ENCODE results near the gene DTHD1. TPM values are rescaled to one million over a fixed set of nuclear protein-coding genes. Genes with fewer than 3 reads are reported as not detected.

Gene DTHD1
- total RNA-seq, 3 donors from 2014 or later (not counting 1 experiment from before 2014, with no cell fraction given), result 67.0 to 95.4 (median 81.5) TPM

GRCh38 chr4:36303426-36304137 is 22.2 kb downstream of the DTHD1 start:
- H3K27ac ChIP-seq (ENCODE audit: low read length), result no peak overlapping the region
- DNase-seq (no peak), ATAC-seq (peak; percentile 52 to 65 (median 65))
- peaks cover 20% of the 10 kb centered on the region for H3K36me3 Mint-ChIP-seq
- peak overlapping the region; percentile 48 to 75 for H3K27ac Mint-ChIP-seq
- no peaks in the 10 kb centered on the region for H3K9me3 Mint-ChIP-seq
- H3K4me1 Mint-ChIP-seq, result peaks cover 28 to 48% of the 10 kb centered on the region in 2 donors
- H3K4me3 ChIP-seq (ENCODE audit: low read length), result no peak overlapping the region
- no peak overlapping the region for H3K4me3 Mint-ChIP-seq
- TF ChIP-seq CTCF (IDR thresholded peaks at IDR 0.05), result no peak
- peaks cover 7% of the 10 kb centered on the region for H3K4me1 ChIP-seq (ENCODE audit: control insufficient read depth, insufficient read depth, low read length)
- no peaks in the 10 kb centered on the region for H3K27me3 ChIP-seq (ENCODE audit: control insufficient read depth, insufficient read depth, low read length)
- peaks cover 2% of the 10 kb centered on the region for H3K36me3 ChIP-seq (ENCODE audit: control insufficient read depth, insufficient read depth, low read length)
- WGBS (ENCODE audit: insufficient coverage), result 59% methylated on average over 3 of the region's 3 CpGs
- H3K27me3 Mint-ChIP-seq (ENCODE audit: low read depth in 2 of 2), result no peaks in the 10 kb centered on the region
- intact Hi-C loops (cut with micrococcal nuclease), result no loop called here
- H3K9me3 ChIP-seq (ENCODE audit: control insufficient read depth, insufficient read depth, low read length), result no peaks in the 10 kb centered on the region

DNA sequence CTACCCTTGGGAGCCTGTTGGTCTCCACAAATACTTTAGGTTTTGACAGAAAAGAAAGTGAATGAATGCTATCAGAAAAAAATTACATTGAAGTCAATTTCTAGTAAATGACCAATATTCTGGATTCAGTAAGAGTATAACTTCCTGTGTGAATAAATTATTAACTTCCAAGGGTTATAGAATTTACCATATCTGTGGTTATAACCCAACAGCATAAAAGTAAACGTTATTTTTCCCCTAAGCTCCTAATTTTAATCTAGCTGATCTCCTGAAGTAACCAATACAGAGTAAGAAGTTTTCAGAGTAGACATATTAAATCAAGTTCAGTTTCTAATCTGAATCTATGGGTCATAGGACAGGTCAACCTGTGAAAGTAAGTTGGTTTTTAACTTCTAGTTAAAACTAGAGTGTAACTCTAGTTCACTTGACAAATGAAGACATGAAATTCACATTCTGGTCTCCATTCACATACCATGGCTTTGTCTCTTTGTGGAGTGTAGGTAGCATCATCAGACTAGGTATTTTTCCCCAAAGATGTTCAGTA is 22.8 kb downstream of the DTHD1 start:
- H3K4me3 Mint-ChIP-seq, result peak overlapping the region; percentile 13
- no peaks in the 10 kb centered on the region for H3K9me3 Mint-ChIP-seq
- H3K4me1 Mint-ChIP-seq, result peaks cover 28 to 48% of the 10 kb centered on the region in 2 donors
- ATAC-seq (no peak), DNase-seq (no peak)
- no peak for TF ChIP-seq CTCF (IDR thresholded peaks at IDR 0.05)
- peaks cover 18% of the 10 kb centered on the region for H3K36me3 Mint-ChIP-seq
- Histone ChIP-seq H3K4me1 (ENCODE audit: control insufficient read depth, insufficient read depth, low read length) (peaks cover 7% of the 10 kb centered on the region), H3K4me3 (ENCODE audit: low read length) (no peak overlapping the region), H3K36me3 (ENCODE audit: control insufficient read depth, insufficient read depth, low read length) (peaks cover 2% of the 10 kb centered on the region), H3K9me3 (ENCODE audit: control insufficient read depth, insufficient read depth, low read length) (no peaks in the 10 kb centered on the region), H3K27me3 (ENCODE audit: control insufficient read depth, insufficient read depth, low read length) (no peaks in the 10 kb centered on the region), H3K27ac (ENCODE audit: low read length) (no peak overlapping the region)
- WGBS (ENCODE audit: insufficient coverage), result no CpG with 5 or more reads among the region's 1 CpG
- H3K27ac Mint-ChIP-seq, result peak overlapping the region; percentile 48 to 75
- intact Hi-C loops (cut with micrococcal nuclease), result no loop called here
- no peaks in the 10 kb centered on the region for H3K27me3 Mint-ChIP-seq (ENCODE audit: low read depth in 2 of 2)

DNA sequence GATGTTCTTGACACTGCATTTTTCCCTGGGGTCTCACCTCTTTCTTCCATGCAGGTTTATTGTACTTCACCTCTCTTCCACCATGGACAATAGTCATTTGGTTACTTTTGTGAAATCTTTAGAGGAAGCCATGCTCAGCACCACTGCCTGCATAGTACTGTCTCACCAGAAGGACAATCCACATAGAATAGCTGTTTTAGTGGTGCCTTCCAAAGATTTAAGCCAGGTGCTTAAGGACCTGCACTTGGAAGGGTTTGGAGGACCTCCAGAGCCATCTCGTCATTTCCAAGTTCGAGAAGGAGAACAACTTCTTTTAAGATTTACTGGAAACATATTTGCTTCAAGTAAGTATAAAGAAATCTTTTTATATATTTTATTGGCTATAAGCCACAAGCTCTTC is 26.7 kb downstream of the DTHD1 start:
- H3K4me3 ChIP-seq (ENCODE audit: low read length), result no peak overlapping the region
- H3K27ac ChIP-seq (ENCODE audit: low read length), result no peak overlapping the region
- H3K9me3 Mint-ChIP-seq, result no peaks in the 10 kb centered on the region
- H3K36me3 ChIP-seq (ENCODE audit: control insufficient read depth, insufficient read depth, low read length), result peaks cover 2% of the 10 kb centered on the region
- ATAC-seq, result no peak
- peaks cover 23% of the 10 kb centered on the region for H3K4me1 ChIP-seq (ENCODE audit: control insufficient read depth, insufficient read depth, low read length)
- H3K27me3 ChIP-seq (ENCODE audit: control insufficient read depth, insufficient read depth, low read length), result no peaks in the 10 kb centered on the region
- WGBS (ENCODE audit: insufficient coverage), result 100% methylated on average over 1 of the region's 2 CpGs
- peaks cover 8% of the 10 kb centered on the region for H3K36me3 Mint-ChIP-seq
- intact Hi-C loops (cut with micrococcal nuclease), result no loop called here
- no peak for TF ChIP-seq CTCF (IDR thresholded peaks at IDR 0.05)
- DNase-seq, result no peak
- peaks cover 60 to 71% of the 10 kb centered on the region in 2 donors for H3K4me1 Mint-ChIP-seq
- H3K9me3 ChIP-seq (ENCODE audit: control insufficient read depth, insufficient read depth, low read length), result no peaks in the 10 kb centered on the region
- peak overlapping the region in 1 of 2 donors; percentile 40 for H3K27ac Mint-ChIP-seq
- no peak overlapping the region for H3K4me3 Mint-ChIP-seq
- H3K27me3 Mint-ChIP-seq (ENCODE audit: low read depth in 2 of 2), result no peaks in the 10 kb centered on the region
